ENCODE measurements around the gene STAT5A. TPM values are rescaled to one million over a fixed set of nuclear protein-coding genes. Genes with fewer than 3 reads are reported as not detected.
A peak's percentile ranks its signal among the peaks of the same experiment; 100 is the strongest.
"Not testable (repeated sequence)": the region's sequence is repeated elsewhere in the genome, so short reads cannot be mapped to it uniquely, and the experiment has no call there.

Gene STAT5A
- total and polyA plus RNA-seq, 12 donors, result 12.0 to 169 (median 81.2) TPM

GRCh38 chr17:42301022-42301421 is 12.7 kb downstream of the STAT5A start:
- intact Hi-C loops (cut with DNase I), result loop anchor here in 1 of 2 donors (10.0 kb wide), 1 partner anchor 96 kb away; no protein-coding TSS in a partner anchor
- H3K4me3 ChIP-seq, result no peak overlapping the region
- WGBS, 4 donors, result 85 to 91% (median 87%) methylated on average over 6 to 9 of the region's 9 CpGs
- no peak overlapping the region for H3K27ac ChIP-seq
- H3K4me1 ChIP-seq (replicated peaks in 1 of 2), result peaks cover 5 to 7% of the 10 kb centered on the region in 2 donors
- no peaks in the 10 kb centered on the region for H3K27me3 ChIP-seq
- TF ChIP-seq CTCF (IDR thresholded peaks at IDR 0.05) (no peak), POLR2A (IDR thresholded peaks at IDR 0.05) (no peak)
- H3K9me3 ChIP-seq (replicated peaks in 1 of 3), result no peaks in the 10 kb centered on the region
- peaks cover 0 to 75% of the 10 kb centered on the region in 2 donors for H3K36me3 ChIP-seq (replicated peaks in 1 of 2)
- DNase-seq, result no peak

- WGBS, 4 donors, result 82 to 90% (median 89%) methylated on average over 3 of the region's 3 CpGs
- no peaks in the 10 kb centered on the region for H3K9me3 ChIP-seq (replicated peaks in 1 of 3)
- H3K27me3 ChIP-seq, result no peaks in the 10 kb centered on the region
- no peak for DNase-seq
- no peak overlapping the region for H3K4me3 ChIP-seq
- peak overlapping the region in 1 of 5 donors; percentile 2 for H3K27ac ChIP-seq
- TF ChIP-seq POLR2A (IDR thresholded peaks at IDR 0.05) (no peak), CTCF (IDR thresholded peaks at IDR 0.05) (no peak)
- peaks cover 11% of the 10 kb centered on the region in 2 donors for H3K4me1 ChIP-seq (replicated peaks in 1 of 2)
- H3K36me3 ChIP-seq (replicated peaks in 1 of 2), result peaks cover 0 to 85% of the 10 kb centered on the region in 2 donors
- intact Hi-C loops (cut with DNase I), result loop anchor here in 1 of 2 donors (10.0 kb wide), 1 partner anchor 99 kb away; no protein-coding TSS in a partner anchor
Observed at GRCh38 chr17:42303694-42304093, 15.4 kb downstream of the STAT5A start.

GRCh38 chr17:42304187-42305030 is 16.1 kb downstream of the STAT5A start:
- no peak overlapping the region for H3K4me3 ChIP-seq
- DNase-seq, result no peak
- peaks cover 0 to 87% of the 10 kb centered on the region in 2 donors for H3K36me3 ChIP-seq (replicated peaks in 1 of 2)
- peaks cover 11% of the 10 kb centered on the region in 2 donors for H3K4me1 ChIP-seq (replicated peaks in 1 of 2)
- H3K27me3 ChIP-seq, result no peaks in the 10 kb centered on the region
- intact Hi-C loops (cut with DNase I), result loop anchor here in 1 of 2 donors (10.0 kb wide), 1 partner anchor 100 kb away; no protein-coding TSS in a partner anchor
- no peaks in the 10 kb centered on the region for H3K9me3 ChIP-seq (replicated peaks in 1 of 3)
- no peak for TF ChIP-seq POLR2A (IDR thresholded peaks at IDR 0.05)
- TF ChIP-seq CTCF (IDR thresholded peaks at IDR 0.05), result no peak
- WGBS, 4 donors, result 91 to 96% (median 96%) methylated on average over 5 to 16 of the region's 16 CpGs
- H3K27ac ChIP-seq, result peak overlapping the region in 1 of 5 donors; percentile 69

DNA sequence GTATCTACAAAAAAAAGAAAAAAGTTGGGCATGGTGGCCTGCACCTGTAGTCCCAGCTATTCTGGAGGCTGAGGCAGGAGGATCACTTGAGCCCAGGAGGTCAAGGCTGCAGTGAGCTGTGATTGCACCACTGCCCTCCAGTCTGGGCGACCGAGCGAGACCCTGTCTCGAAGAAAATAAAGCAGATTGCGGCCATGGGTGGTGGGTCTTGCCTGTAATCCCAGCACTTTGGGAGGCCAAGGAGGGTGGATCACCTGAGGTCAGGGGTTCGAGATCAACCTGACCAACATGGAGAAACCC is 16.7 kb downstream of the STAT5A start:
- intact Hi-C loops (cut with DNase I), result loop anchor here in 1 of 2 donors (10.0 kb wide), 1 partner anchor 100 kb away; no protein-coding TSS in a partner anchor
- peaks cover 0 to 91% of the 10 kb centered on the region in 2 donors for H3K36me3 ChIP-seq (replicated peaks in 1 of 2)
- peaks cover 11% of the 10 kb centered on the region in 2 donors for H3K4me1 ChIP-seq (replicated peaks in 1 of 2)
- WGBS, 4 donors, result 94 to 98% (median 97%) methylated on average over 6 of the region's 6 CpGs
- not testable (repeated sequence) for H3K9me3 ChIP-seq (replicated peaks in 1 of 3); H3K27me3 ChIP-seq; H3K4me3 ChIP-seq; DNase-seq
- peak overlapping the region in 1 of 5 donors; percentile 69 for H3K27ac ChIP-seq
